IMR-90 (cell line): ENCODE results near the gene SERHL2. TPM values are rescaled to one million over a fixed set of nuclear protein-coding genes. Genes with fewer than 3 reads are reported as not detected.
"Not testable (repeated sequence)": the region's sequence is repeated elsewhere in the genome, so short reads cannot be mapped to it uniquely, and the experiment has no call there.

Experiments
- ATAC-seq: fragments of 200-7000 bp; cut with Tn5 transposase; 2 replicates; pipeline ENCODE4 v1.9.1; 2020; ENCODE audit warnings: low read depth, mild to moderate bottlenecking, moderate library complexity
- BruUV-seq: library from RNA; stranded (reverse); fragments of 400-500 nt; replicated peaks from 2 replicates; lab custom pipeline; 2021; lab: Mats Ljungman, UMichigan
- CTCF ChIA-PET: fragments of 300-600 bp; formaldehyde crosslinking; extraction: SDS; loops from one replicate; lab custom pipeline; 2021; ENCODE audit warnings: antibody characterized with exemption; lab: Yijun Ruan, JAX
- POLR2A ChIA-PET: fragments of 300-600 bp; sonication (Branson Sonifier 250); formaldehyde crosslinking; loops from one replicate; lab custom pipeline; 2022; ENCODE audit warnings: antibody characterized with exemption; ENCODE audit not compliant: unreplicated experiment; lab: Charles Lee
- DNase-seq: peaks from one replicate; pipeline ENCODE4 v3.0.0; 2013
- H2AFZ ChIP-seq: replicated peaks from 2 replicates; pipeline ENCODE3; 2013; ENCODE audit warnings: low read length, mild to moderate bottlenecking; ENCODE audit not compliant: poor library complexity
- H2AK5ac ChIP-seq: 2 replicates; pipeline ENCODE4 v1.6.1; 2013; ENCODE audit warnings: low read depth, low read length, inconsistent platforms
- H2AK9ac ChIP-seq: replicated peaks from 2 replicates; pipeline ENCODE3; 2013; ENCODE audit warnings: mild to moderate bottlenecking, low read depth, low read length, moderate library complexity; ENCODE audit not compliant: poor library complexity
- H2BK120ac ChIP-seq: 2 replicates; pipeline ENCODE4 v1.6.1; 2013; ENCODE audit warnings: low read depth, low read length, inconsistent platforms
- H2BK15ac ChIP-seq: 3 replicates; pipeline ENCODE4 v1.6.1; 2013; ENCODE audit warnings: low read depth, low read length, inconsistent platforms
- H2BK20ac ChIP-seq: 2 replicates; pipeline ENCODE4 v1.6.1; 2013; ENCODE audit warnings: low read depth, mild to moderate bottlenecking, inconsistent platforms, low read length, moderate library complexity
- H2BK5ac ChIP-seq: 2 replicates; pipeline ENCODE4 v1.6.1; 2013; ENCODE audit warnings: mild to moderate bottlenecking, low read depth, low read length, inconsistent platforms; ENCODE audit not compliant: poor library complexity, severe bottlenecking
- H3K14ac ChIP-seq: replicated peaks from 2 replicates; pipeline ENCODE4 v1.6.1; 2013; ENCODE audit warnings: low read depth, low read length, inconsistent platforms
- H3K18ac ChIP-seq: 2 replicates; pipeline ENCODE4 v1.6.1; 2013; ENCODE audit warnings: low read depth, low read length, control low read depth
- H3K23ac ChIP-seq: 2 replicates; pipeline ENCODE4 v1.6.1; 2013; ENCODE audit warnings: low read depth, low read length, inconsistent platforms
- H3K27ac ChIP-seq: 2 replicates; pipeline ENCODE4 v1.5.1; 2013; ENCODE audit warnings: mild to moderate bottlenecking, control low read depth, low read length; ENCODE audit not compliant: insufficient read depth
- H3K27me3 ChIP-seq: 2 replicates; pipeline ENCODE4 v1.6.1; 2013; ENCODE audit warnings: low read length; ENCODE audit not compliant: control insufficient read depth, insufficient read depth
- H3K36me3 ChIP-seq: 2 replicates; pipeline ENCODE4 v1.6.1; 2013; ENCODE audit warnings: low read length, mixed read lengths; ENCODE audit not compliant: control insufficient read depth, insufficient read depth
- H3K4ac ChIP-seq: 2 replicates; pipeline ENCODE4 v1.6.1; 2013; ENCODE audit warnings: low read depth, low read length, inconsistent platforms
- H3K4me1 ChIP-seq: 2 replicates; pipeline ENCODE4 v1.6.1; 2013; ENCODE audit warnings: low read length, mixed read lengths; ENCODE audit not compliant: control insufficient read depth, insufficient read depth
- H3K4me2 ChIP-seq: 2 replicates; pipeline ENCODE4 v1.6.1; 2013; ENCODE audit warnings: low read depth, mild to moderate bottlenecking, control low read depth, low read length, moderate library complexity
- H3K4me3 ChIP-seq: 2 replicates; pipeline ENCODE4 v1.5.1; 2013; ENCODE audit warnings: low read depth, mild to moderate bottlenecking, control low read depth, low read length, moderate library complexity; ENCODE audit not compliant: insufficient read depth
- H3K56ac ChIP-seq: 2 replicates; pipeline ENCODE4 v1.6.1; 2013; ENCODE audit warnings: low read length, inconsistent platforms; ENCODE audit not compliant: insufficient read depth; ENCODE audit errors: extremely low read depth
- H3K79me1 ChIP-seq, 2 experiments: 2 replicates each; pipeline ENCODE4 v1.6.1; 2013; ENCODE audit warnings: low read length in 2 of 2, inconsistent platforms in 1 of 2, low read depth in 1 of 2
- H3K9ac ChIP-seq: 2 replicates; pipeline ENCODE4 v1.6.1; 2013; ENCODE audit warnings: low read depth, low read length, control low read depth
- H3K9me1 ChIP-seq: 2 replicates; pipeline ENCODE4 v1.6.1; 2013; ENCODE audit warnings: low read length, inconsistent platforms; ENCODE audit not compliant: insufficient read depth
- H3K9me3 ChIP-seq: 2 replicates; pipeline ENCODE4 v1.6.1; 2013; ENCODE audit warnings: low read length; ENCODE audit not compliant: control insufficient read depth, insufficient read depth
- H4K20me1 ChIP-seq: 2 replicates; pipeline ENCODE4 v1.6.1; 2013; ENCODE audit warnings: low read length, inconsistent platforms; ENCODE audit not compliant: insufficient read depth
- H4K5ac ChIP-seq: 2 replicates; pipeline ENCODE4 v1.6.1; 2013; ENCODE audit warnings: mild to moderate bottlenecking, low read depth, low read length, control low read depth
- H4K8ac ChIP-seq, 2 experiments: 2 replicates each; pipeline ENCODE4 v1.6.1; 2013; ENCODE audit warnings: low read depth in 2 of 2, low read length in 2 of 2, control low read depth in 1 of 2, inconsistent platforms in 1 of 2
- H4K91ac ChIP-seq: 2 replicates; pipeline ENCODE4 v1.6.1; 2013; ENCODE audit warnings: low read depth, low read length, inconsistent platforms; ENCODE audit not compliant: insufficient read depth
- CEBPB ChIP-seq: IDR thresholded peaks from 2 replicates; pipeline ENCODE4 v1.6.1; 2012; ENCODE audit warnings: low read depth, low read length, improper control_type of control experiment
- WGBS, 2 experiments: methylation state at CpG; one replicate each; pipeline versions ENCODE4 v1.1.5 to v1.1.7; 2013; ENCODE audit warnings: missing lambda C conversion rate in 2 of 2; ENCODE audit not compliant: insufficient read length in 1 of 2; ENCODE audit errors: extremely low coverage in 2 of 2; 5-methylcytosine and 5-hydroxymethylcytosine counted together
- dilution Hi-C: fragments of 300-500 bp; cut with HindIII; formaldehyde crosslinking; loops from one replicate; pipeline ENCODE4 v1.14.3; 2018; ENCODE audit warnings: low sequenced_read_pairs; ENCODE audit not compliant: unreplicated experiment
- in situ Hi-C: fragments of 300-500 bp; cut with MboI; formaldehyde crosslinking; loops from 3 replicates; pipeline ENCODE4 v1.14.3; 2019; ENCODE audit warnings: low sequenced_read_pairs, inconsistent platforms, mixed read lengths
- intact Hi-C: fragments of 100-400 bp; cut with micrococcal nuclease; formaldehyde crosslinking; loops from 2 replicates; pipeline ENCODE4 v1.10.0; 2022
- polyA plus RNA-seq, 3 experiments: library from polyadenylated mRNA; depleted of rRNA; stranded (reverse); fragments of >200 nt; gene quantifications; 2 replicates each; pipeline ENCODE4 v1.2.3, GENCODE V29; 2012; ENCODE audit warnings: low replicate concordance in 1 of 3
- total RNA-seq: library from RNA; depleted of rRNA; stranded (reverse); fragments of >200 nt; gene quantifications from 2 replicates; pipeline ENCODE4 v1.2.3, GENCODE V29; 2012

Gene SERHL2
- total and polyA plus RNA-seq, 2 of the 4 experiments (the other 2 are of a cell fraction) = 4.5 to 5.0 TPM

DNA sequence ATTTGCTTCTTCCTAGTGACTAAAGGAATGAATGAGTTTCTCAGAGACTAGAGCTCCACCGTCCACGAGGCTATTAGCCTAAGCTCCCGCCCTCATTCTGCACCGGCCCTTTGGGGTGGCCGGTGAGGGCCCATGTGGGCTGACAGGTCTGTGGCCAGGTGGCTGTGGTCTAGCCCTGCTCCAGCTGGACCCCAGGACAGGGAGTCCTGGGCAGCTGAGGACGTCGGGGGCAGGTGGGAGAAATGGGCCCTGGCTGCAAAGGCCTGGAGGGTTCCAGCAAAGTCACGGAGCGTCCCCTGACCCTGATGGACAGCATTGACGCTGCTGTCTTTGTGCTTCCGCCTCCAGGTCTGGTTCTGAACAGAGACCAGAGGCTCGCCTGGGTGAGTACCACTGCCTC lies 12.2 kb downstream of the SERHL2 start:
- no peak overlapping the region for H3K4me2 ChIP-seq
- 96% methylated on average over 12 of the region's 12 CpGs; no CpG with 5 or more reads in 1 of the 2 experiments for WGBS, 2 experiments
- peaks cover 2% of the 10 kb centered on the region; the same call in 1 of the 2 replicates for H3K4me1 ChIP-seq
- no peak overlapping the region for H2AK5ac ChIP-seq
- ChIA-PET POLR2A (no interaction called here), CTCF (interaction anchor here (0.6 kb wide), 1 partner anchor 23 kb away, joined by 3 read pairs; no protein-coding TSS in a partner anchor)
- H3K9me3 ChIP-seq = no peaks in the 10 kb centered on the region
- H2BK20ac ChIP-seq = no peak overlapping the region
- H3K9me1 ChIP-seq = 0 out of 2 replicates have a peak, but pooled peaks cover 3% of the 10 kb centered on the region
- H3K36me3 ChIP-seq = peaks cover 6% of the 10 kb centered on the region
- H4K8ac ChIP-seq = no peak overlapping the region
- peak overlapping the region; percentile 42 for H2AK9ac ChIP-seq
- H4K5ac ChIP-seq = no peak overlapping the region
- H2BK15ac ChIP-seq = no peak overlapping the region
- H3K4ac ChIP-seq = no peak overlapping the region
- no TSS peak for BruUV-seq
- H2BK120ac ChIP-seq = no peak overlapping the region
- no peak for ATAC-seq
- dilution Hi-C loops (no loop called here), in situ Hi-C loops (no loop called here), intact Hi-C loops (no loop called here)
- no peak overlapping the region for H3K18ac ChIP-seq
- no peak overlapping the region for H2BK5ac ChIP-seq
- DNase-seq = no peak
- no peaks in the 10 kb centered on the region for H3K27me3 ChIP-seq
- no peak overlapping the region for H3K14ac ChIP-seq
- no peak overlapping the region for H4K91ac ChIP-seq
- no peak overlapping the region for H3K4me3 ChIP-seq
- H3K79me1 ChIP-seq = no peaks in the 10 kb centered on the region
- H3K27ac ChIP-seq = no peak overlapping the region
- no peak overlapping the region for H3K23ac ChIP-seq
- no peak overlapping the region for H3K9ac ChIP-seq
- no peak overlapping the region for H2AFZ ChIP-seq
- peaks cover 4% of the 10 kb centered on the region for H4K20me1 ChIP-seq
- no peak overlapping the region for H3K56ac ChIP-seq
- no peak for TF ChIP-seq CEBPB

- H2BK5ac ChIP-seq, H2AFZ ChIP-seq, H2BK15ac ChIP-seq, H3K4ac ChIP-seq, H3K4me3 ChIP-seq, intact Hi-C loops, H3K27ac ChIP-seq, H3K23ac ChIP-seq, H3K18ac ChIP-seq, BruUV-seq, H3K56ac ChIP-seq, H2AK9ac ChIP-seq, CTCF ChIA-PET, ATAC-seq, H4K91ac ChIP-seq, POLR2A ChIA-PET, in situ Hi-C loops, DNase-seq, H3K4me1 ChIP-seq, H2BK20ac ChIP-seq, H3K9ac ChIP-seq, H4K5ac ChIP-seq, H3K9me1 ChIP-seq, H3K27me3 ChIP-seq, H4K8ac ChIP-seq, H3K4me2 ChIP-seq, H3K79me1 ChIP-seq, H4K20me1 ChIP-seq, H2AK5ac ChIP-seq, H2BK120ac ChIP-seq, H3K14ac ChIP-seq, dilution Hi-C loops, H3K9me3 ChIP-seq: not testable (repeated sequence)
- no CpG with 5 or more reads among the region's 6 CpGs for WGBS, 2 experiments
- H3K36me3 ChIP-seq = peaks cover 10% of the 10 kb centered on the region
These were observed 14.2 kb downstream of the SERHL2 start for GRCh38 chr22:42567950-42568349.
